BLaER1 (cell line): ENCODE results near the gene KLK13.

ENCODE experiments used
- H3K27ac ChIP-seq: shearing (Covaris generic); formaldehyde crosslinking; 2 replicates; pipeline ENCODE4 v1.8.1; 2022
- H3K27me3 ChIP-seq: shearing (Covaris generic); formaldehyde crosslinking; 2 replicates; pipeline ENCODE4 v1.8.1; 2022
- H3K36me3 ChIP-seq: shearing (Covaris generic); formaldehyde crosslinking; 2 replicates; pipeline ENCODE4 v1.8.1; 2022
- H3K4me1 ChIP-seq: shearing (Covaris generic); formaldehyde crosslinking; 2 replicates; pipeline ENCODE4 v1.8.1; 2022
- H3K4me2 ChIP-seq: shearing (Covaris generic); formaldehyde crosslinking; 2 replicates; pipeline ENCODE4 v1.8.1; 2022
- H3K4me3 ChIP-seq: shearing (Covaris generic); formaldehyde crosslinking; 2 replicates; pipeline ENCODE4 v1.8.1; 2022
- H3K9ac ChIP-seq: shearing (Covaris generic); formaldehyde crosslinking; 2 replicates; pipeline ENCODE4 v1.8.1; 2022
- H3K9me3 ChIP-seq: shearing (Covaris generic); formaldehyde crosslinking; 2 replicates; pipeline ENCODE4 v1.8.1; 2022
- H4K20me1 ChIP-seq: shearing (Covaris generic); formaldehyde crosslinking; 2 replicates; pipeline ENCODE4 v1.8.1; 2022
- Cebpa-rat ChIP-seq: shearing (Covaris generic); IDR thresholded peaks from 2 replicates; pipeline ENCODE4 v1.8.1; 2022

The KLK13 gene

DNA sequence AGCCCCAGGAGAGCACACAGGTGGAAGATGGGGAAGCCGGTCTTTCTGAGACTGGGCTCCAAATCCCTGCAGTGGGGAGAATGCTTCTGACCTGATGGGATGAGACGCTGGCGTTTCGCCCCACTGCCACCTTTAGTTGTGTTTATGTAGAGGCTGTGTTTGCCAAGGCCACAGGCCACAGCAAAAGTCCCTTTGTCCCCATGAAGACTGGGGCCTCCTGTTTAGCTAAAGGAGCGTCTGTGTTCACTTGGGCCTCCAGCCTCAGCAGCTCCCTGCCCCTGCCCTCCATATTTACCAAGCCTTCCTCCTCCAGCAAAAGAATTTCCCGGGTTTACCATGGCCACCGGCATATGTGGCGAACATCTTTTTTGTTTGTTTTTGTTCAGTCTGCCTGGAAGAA is 28.2 kb upstream of the KLK13 start:
- Histone ChIP-seq H3K4me3 (no peak overlapping the region), H3K36me3 (peaks cover 48% of the 10 kb centered on the region), H3K9ac (no peak overlapping the region), H3K27ac (no peak overlapping the region), H3K4me2 (no peak overlapping the region), H3K4me1 (peaks cover 30% of the 10 kb centered on the region), H4K20me1 (peaks cover 57% of the 10 kb centered on the region), H3K27me3 (no peaks in the 10 kb centered on the region), H3K9me3 (no peaks in the 10 kb centered on the region)
- no peak for TF ChIP-seq Cebpa-rat

DNA sequence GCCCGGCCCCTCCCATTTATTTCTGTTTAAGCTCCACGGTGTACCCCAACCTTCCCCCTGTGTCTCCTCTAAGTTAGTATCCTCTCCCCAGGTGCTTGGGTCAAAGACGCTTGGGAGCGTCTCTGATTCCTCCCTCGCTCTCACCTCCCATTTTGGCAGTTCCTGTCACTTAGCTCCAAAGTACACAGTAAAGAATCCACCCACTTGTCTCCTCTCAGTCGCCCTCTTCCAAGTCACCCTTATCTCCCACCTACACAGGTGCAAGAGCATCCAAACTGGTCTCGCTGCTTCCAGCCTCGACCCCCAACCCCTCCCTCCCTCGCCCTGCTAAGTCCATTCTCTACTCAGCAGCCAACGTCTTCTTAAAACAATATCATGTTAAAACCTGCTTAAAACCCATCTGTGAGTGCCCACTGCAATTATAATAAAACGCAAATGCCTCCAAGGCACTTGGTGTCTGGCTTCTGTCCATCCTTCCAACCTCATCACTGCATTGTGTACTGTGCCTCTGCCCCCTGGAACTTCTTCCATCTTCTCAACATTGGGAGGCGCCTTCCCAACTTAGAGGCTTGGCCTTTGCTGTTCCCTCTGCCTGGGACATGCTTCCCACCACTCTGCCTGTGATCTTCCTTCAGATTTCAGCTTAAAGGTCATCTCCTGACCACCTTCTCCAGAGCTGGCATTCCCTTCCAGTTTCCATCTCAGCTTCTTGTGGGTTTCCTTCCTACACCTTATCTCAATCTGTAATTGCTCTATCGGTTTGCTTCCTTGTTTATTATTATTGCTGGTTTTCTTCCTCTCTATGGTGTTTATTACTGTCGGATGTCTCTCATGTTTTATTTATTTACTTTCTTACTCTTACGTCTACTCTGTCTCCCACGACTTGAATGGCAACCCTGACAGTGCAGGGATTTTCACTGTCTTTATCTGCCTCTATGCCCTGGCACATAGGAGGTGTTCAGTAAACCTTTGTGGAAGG is 27.3 kb upstream of the KLK13 start:
- no peak for TF ChIP-seq Cebpa-rat
- Histone ChIP-seq H3K9ac (no peak overlapping the region), H3K4me3 (no peak overlapping the region), H4K20me1 (peaks cover 52% of the 10 kb centered on the region), H3K9me3 (no peaks in the 10 kb centered on the region), H3K4me1 (peaks cover 23% of the 10 kb centered on the region), H3K4me2 (no peak overlapping the region), H3K36me3 (peaks cover 43% of the 10 kb centered on the region), H3K27me3 (no peaks in the 10 kb centered on the region), H3K27ac (no peak overlapping the region)

DNA sequence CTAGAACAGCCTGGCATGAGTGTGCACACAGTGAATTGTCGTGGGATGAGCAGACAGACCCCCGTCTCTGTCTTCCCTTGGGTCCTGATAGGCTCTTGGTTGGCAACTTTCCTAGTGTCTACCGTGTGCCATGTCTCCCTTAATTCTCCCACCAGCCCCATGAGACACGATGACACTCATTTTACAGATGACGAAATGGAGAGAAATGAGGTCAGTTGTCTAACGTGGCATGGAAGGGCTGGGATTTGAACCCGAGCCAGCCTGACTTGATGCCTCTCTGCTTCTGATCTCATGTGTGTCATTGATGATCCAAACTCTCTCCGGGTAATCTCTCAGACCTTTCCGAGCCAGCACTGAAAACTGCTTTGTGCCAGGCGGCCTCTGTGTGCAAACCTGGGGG is 26.2 kb upstream of the KLK13 start:
- Histone ChIP-seq H3K36me3 (peaks cover 38% of the 10 kb centered on the region), H3K9me3 (no peaks in the 10 kb centered on the region), H3K9ac (no peak overlapping the region), H3K27ac (no peak overlapping the region), H4K20me1 (peaks cover 52% of the 10 kb centered on the region), H3K4me2 (no peak overlapping the region), H3K4me3 (no peak overlapping the region), H3K27me3 (no peaks in the 10 kb centered on the region), H3K4me1 (peaks cover 24% of the 10 kb centered on the region)
- TF ChIP-seq Cebpa-rat = no peak

DNA sequence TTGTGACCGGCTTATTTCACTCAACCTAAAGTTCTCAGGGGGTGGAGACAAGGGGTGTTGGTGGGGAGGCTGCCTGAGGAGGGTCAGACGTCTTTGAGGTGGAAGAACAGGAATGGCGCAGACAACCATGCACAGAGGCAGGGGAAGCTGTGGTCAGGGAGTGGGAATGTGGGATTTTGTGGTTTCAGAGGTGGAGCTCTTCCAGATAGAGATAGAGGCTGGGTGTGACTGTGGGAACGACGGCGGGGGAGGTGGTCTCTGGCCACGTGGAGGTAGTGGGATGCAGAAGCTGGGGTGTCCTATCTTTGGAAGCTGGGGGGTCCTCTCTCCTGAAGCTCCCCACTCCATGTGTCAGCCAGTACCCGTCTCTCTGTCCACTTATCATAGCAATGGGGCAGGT is 25.6 kb upstream of the KLK13 start:
- H3K27ac ChIP-seq = no peak overlapping the region
- H4K20me1 ChIP-seq = peaks cover 47% of the 10 kb centered on the region
- H3K9ac ChIP-seq = no peak overlapping the region
- H3K36me3 ChIP-seq = peaks cover 34% of the 10 kb centered on the region
- no peaks in the 10 kb centered on the region for H3K9me3 ChIP-seq
- H3K4me3 ChIP-seq = no peak overlapping the region
- H3K4me2 ChIP-seq = no peak overlapping the region
- H3K4me1 ChIP-seq = peaks cover 22% of the 10 kb centered on the region
- no peaks in the 10 kb centered on the region for H3K27me3 ChIP-seq
- TF ChIP-seq Cebpa-rat = no peak

- Histone ChIP-seq H3K4me2 (no peak overlapping the region), H4K20me1 (peaks cover 40% of the 10 kb centered on the region), H3K9ac (no peak overlapping the region), H3K4me1 (peaks cover 15% of the 10 kb centered on the region), H3K27ac (no peak overlapping the region), H3K36me3 (peaks cover 34% of the 10 kb centered on the region), H3K4me3 (no peak overlapping the region), H3K27me3 (no peaks in the 10 kb centered on the region), H3K9me3 (no peaks in the 10 kb centered on the region)
- TF ChIP-seq Cebpa-rat = no peak
Observed at GRCh38 chr19:51089786-51090185, 24.9 kb upstream of the KLK13 start.

DNA sequence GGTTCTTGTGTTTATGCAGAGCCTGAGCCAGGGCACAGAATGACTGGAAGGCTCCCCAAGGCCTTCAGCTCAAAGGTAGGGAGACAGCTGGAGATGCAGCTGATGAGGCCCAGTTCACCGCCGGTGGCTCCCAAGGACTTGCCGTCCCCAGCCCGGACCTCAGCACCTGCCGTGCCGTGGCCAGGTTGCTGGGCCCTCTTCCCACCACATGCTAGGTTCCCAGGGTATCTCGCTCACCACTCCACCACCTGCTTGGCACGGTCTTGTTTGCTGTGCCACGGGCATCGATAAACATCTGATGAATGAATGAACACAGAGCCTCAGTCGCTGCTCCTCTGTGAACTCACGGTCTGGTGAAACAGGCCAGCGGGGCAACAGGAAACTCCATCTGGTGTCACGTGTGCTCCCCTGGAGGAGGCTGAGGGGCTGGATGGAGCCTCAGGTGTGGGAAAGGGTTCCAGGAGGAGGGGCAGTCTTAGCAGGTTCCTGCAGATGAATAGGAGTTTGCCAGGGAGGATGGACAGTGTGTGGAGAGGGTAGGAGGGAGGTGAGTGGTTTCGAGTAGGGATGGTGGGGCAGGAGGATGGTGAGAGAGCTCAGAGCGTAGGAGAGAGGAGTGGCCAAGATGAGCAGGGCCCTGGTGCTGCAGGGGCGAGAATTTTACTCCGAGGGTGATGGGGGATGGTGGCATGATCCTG is 21.4 kb upstream of the KLK13 start:
- Histone ChIP-seq H4K20me1 (peaks cover 13% of the 10 kb centered on the region; the same call in 1 of the 2 replicates), H3K36me3 (peaks cover 26% of the 10 kb centered on the region), H3K27me3 (no peaks in the 10 kb centered on the region), H3K4me1 (peaks cover 11% of the 10 kb centered on the region), H3K4me2 (peak overlapping the region; percentile 24; the same call in 1 of the 2 replicates), H3K9ac (no peak overlapping the region), H3K9me3 (no peaks in the 10 kb centered on the region), H3K4me3 (no peak overlapping the region), H3K27ac (no peak overlapping the region)
- TF ChIP-seq Cebpa-rat = no peak

- H3K4me3 ChIP-seq = no peak overlapping the region
- H4K20me1 ChIP-seq = peaks cover 13% of the 10 kb centered on the region; the same call in 1 of the 2 replicates
- H3K36me3 ChIP-seq = peaks cover 21% of the 10 kb centered on the region
- peaks cover 11% of the 10 kb centered on the region for H3K4me1 ChIP-seq
- H3K9ac ChIP-seq = no peak overlapping the region
- no peak overlapping the region for H3K27ac ChIP-seq
- no peaks in the 10 kb centered on the region for H3K9me3 ChIP-seq
- H3K4me2 ChIP-seq = no peak overlapping the region
- H3K27me3 ChIP-seq = no peaks in the 10 kb centered on the region
- no peak for TF ChIP-seq Cebpa-rat
Observed at GRCh38 chr19:51084505-51084904, 19.6 kb upstream of the KLK13 start.

DNA sequence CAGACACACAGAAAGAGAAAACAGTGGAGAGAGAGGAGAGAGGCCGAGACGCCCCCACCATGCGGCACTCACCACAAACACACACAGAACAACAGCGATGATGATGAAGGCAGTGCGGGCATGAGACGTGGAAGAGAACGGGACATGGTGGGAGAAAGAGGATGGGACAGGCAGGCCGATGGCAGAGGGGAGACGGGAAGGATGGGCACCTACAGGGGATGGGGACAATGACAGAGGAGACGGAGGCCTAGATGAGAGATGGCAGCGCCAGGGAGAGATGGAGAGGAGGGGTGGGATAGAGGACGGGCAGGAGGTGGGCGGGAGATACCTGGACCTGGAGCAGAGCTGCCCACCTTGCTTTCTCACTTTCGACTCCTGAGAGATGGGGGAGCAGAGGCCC is 18.9 kb upstream of the KLK13 start:
- Histone ChIP-seq H3K27me3 (no peaks in the 10 kb centered on the region), H3K36me3 (peaks cover 22% of the 10 kb centered on the region), H3K4me3 (no peak overlapping the region), H3K4me2 (no peak overlapping the region), H3K4me1 (peaks cover 11% of the 10 kb centered on the region), H3K27ac (no peak overlapping the region), H3K9me3 (no peaks in the 10 kb centered on the region), H3K9ac (no peak overlapping the region), H4K20me1 (peaks cover 13% of the 10 kb centered on the region; the same call in 1 of the 2 replicates)
- TF ChIP-seq Cebpa-rat = no peak

- Histone ChIP-seq H3K4me1 (peaks cover 11% of the 10 kb centered on the region), H3K4me2 (no peak overlapping the region), H3K36me3 (peaks cover 27% of the 10 kb centered on the region), H3K9me3 (no peaks in the 10 kb centered on the region), H3K27me3 (no peaks in the 10 kb centered on the region), H3K9ac (no peak overlapping the region), H3K4me3 (no peak overlapping the region), H3K27ac (no peak overlapping the region), H4K20me1 (peaks cover 13% of the 10 kb centered on the region; the same call in 1 of the 2 replicates)
- no peak for TF ChIP-seq Cebpa-rat
Observed at GRCh38 chr19:51083181-51083580, 18.3 kb upstream of the KLK13 start.

DNA sequence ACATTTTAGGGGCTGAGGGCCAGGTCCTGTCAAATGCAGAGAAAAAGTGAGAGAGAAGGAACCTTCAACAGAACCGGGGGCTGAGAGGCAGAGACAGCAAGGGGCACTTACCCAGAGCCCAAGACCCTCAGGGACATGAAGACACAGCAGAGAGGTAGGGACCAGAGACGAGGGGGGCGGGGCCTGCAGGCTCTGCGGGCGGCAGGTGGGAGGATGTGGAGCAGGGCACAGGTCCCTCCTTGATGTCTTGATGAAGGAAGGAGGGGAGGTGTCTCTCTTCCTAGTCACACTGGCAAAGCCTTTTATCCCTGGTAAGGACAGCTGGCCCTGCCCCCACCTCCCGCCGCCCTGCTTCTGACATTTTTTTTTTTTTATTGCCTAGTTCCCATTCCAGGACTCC is 17.7 kb upstream of the KLK13 start, which contains the start of gene KLK14:
Gene KLK14 (minus strand): TSS at position 277 of the 400 bp plus-strand sequence. CDS start 273 bp downstream, at position 4.
- H3K9ac ChIP-seq = no peak within 1 kb of the TSS
- TF ChIP-seq Cebpa-rat = no peak
- peaks cover 13% of the 10 kb centered on the region; the same call in 1 of the 2 replicates for H4K20me1 ChIP-seq
- no peak within 1 kb of the TSS for H3K4me3 ChIP-seq
- H3K36me3 ChIP-seq = peaks cover 32% of the 10 kb centered on the region; the same call in 1 of the 2 replicates
- no peak within 1 kb of the TSS for H3K4me2 ChIP-seq
- H3K9me3 ChIP-seq = no peaks in the 10 kb centered on the region
- H3K4me1 ChIP-seq = peaks cover 11% of the 10 kb centered on the region
- H3K27ac ChIP-seq = no peak within 1 kb of the TSS
- H3K27me3 ChIP-seq = no peaks in the 10 kb centered on the region
